ENCODE data around the gene SMPD3. TPM values are rescaled to one million over a fixed set of nuclear protein-coding genes. Genes with fewer than 3 reads are reported as not detected.
A peak's percentile ranks its signal among the peaks of the same experiment; 100 is the strongest.

SMPD3 gene
- total RNA-seq, 1 donor from 2014 or later = 85.4 TPM

DNA sequence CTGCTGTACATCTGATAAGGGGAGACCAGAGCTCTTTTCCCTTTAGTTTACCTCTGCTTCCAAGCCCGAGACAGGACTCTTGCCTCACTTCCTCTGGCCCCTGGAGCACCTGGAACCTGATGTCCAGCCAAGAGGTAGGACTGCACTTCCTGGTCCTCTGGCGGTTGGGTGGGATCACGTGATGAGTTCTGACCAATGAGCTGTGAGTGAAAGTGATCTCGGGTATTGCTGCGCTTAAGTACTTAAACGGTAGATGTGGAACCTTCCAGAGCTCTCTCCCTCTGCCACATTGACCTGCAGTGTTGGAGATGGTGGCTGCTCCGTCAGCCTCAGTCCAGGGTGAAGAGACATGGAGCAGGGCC is 67.0 kb downstream of the SMPD3 start:
- DNase-seq = no peak
- Mint-ChIP-seq H3K27ac (ENCODE audit: unreplicated experiment) (no peak overlapping the region), H3K4me3 (ENCODE audit: unreplicated experiment) (peak overlapping the region; percentile 30), H3K27me3 (ENCODE audit: unreplicated experiment) (peaks cover 3% of the 10 kb centered on the region), H3K4me1 (ENCODE audit: low read depth, unreplicated experiment) (peaks cover 35% of the 10 kb centered on the region), H3K36me3 (ENCODE audit: unreplicated experiment) (peaks cover 7% of the 10 kb centered on the region), H3K9me3 (ENCODE audit: unreplicated experiment) (peaks cover 10% of the 10 kb centered on the region)
- TF ChIP-seq, protein P1, sequence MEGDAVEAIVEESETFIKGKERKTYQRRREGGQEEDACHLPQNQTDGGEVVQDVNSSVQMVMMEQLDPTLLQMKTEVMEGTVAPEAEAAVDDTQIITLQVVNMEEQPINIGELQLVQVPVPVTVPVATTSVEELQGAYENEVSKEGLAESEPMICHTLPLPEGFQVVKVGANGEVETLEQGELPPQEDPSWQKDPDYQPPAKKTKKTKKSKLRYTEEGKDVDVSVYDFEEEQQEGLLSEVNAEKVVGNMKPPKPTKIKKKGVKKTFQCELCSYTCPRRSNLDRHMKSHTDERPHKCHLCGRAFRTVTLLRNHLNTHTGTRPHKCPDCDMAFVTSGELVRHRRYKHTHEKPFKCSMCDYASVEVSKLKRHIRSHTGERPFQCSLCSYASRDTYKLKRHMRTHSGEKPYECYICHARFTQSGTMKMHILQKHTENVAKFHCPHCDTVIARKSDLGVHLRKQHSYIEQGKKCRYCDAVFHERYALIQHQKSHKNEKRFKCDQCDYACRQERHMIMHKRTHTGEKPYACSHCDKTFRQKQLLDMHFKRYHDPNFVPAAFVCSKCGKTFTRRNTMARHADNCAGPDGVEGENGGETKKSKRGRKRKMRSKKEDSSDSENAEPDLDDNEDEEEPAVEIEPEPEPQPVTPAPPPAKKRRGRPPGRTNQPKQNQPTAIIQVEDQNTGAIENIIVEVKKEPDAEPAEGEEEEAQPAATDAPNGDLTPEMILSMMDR (IDR thresholded peaks at IDR 0.05; ENCODE audit: partially characterized antibody, unreplicated experiment) = no peak

DNA sequence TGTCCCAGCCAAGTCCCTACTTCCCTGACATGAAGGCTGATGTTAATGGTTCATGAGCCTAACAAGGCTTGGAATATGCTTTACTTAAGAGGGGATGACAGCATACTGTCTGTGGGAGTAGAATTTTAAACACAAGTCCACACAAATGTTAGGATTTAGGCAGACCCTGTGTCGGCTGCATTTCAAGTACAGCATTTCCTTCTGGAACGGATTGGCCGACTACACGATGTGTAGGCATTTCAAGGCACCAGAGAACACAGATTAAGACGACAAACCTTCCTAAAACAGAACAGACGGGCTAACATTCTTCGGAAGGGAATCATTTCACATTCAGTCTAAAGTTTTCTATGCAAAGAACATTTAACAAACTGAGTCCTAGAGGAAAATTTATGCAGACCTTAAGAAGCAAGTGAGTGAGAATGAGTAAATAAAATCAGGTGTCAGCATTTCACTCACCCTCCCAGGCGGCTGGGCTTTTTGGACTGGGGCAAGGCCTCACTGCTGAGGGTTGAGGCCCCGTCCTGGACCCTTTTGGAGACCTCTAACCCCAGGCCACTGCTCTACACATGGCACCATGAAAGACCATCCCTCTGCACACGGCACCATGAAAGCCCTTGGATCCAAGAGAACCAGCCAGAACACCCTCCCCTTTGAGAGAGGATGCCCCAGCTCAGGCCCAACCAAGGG is 67.5 kb downstream of the SMPD3 start:
- no peak overlapping the region for H3K27ac Mint-ChIP-seq (ENCODE audit: unreplicated experiment)

DNA sequence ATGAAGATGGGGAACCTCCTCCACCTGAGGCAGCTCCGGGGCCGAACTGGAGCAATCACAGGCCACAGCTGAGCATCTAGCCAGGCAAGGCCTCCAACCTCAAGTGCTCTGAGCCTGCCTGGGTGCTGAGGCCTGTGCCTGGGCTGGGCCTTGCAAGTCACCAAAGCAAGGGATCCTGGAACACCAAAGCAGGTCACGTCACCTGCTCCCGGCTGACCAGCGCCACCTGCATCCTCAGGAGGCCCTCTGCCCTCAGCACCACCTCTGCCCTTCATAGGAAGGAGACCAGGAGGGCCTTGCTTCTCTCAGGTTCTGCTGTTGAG is 68.0 kb downstream of the SMPD3 start:
- TF ChIP-seq, protein P1 (IDR thresholded peaks at IDR 0.05; ENCODE audit: partially characterized antibody, unreplicated experiment) = no peak
- no peak for DNase-seq
- H3K27me3 Mint-ChIP-seq (ENCODE audit: unreplicated experiment) = peaks cover 3% of the 10 kb centered on the region
- H3K36me3 Mint-ChIP-seq (ENCODE audit: unreplicated experiment) = peaks cover 7% of the 10 kb centered on the region
- no peak overlapping the region for H3K4me3 Mint-ChIP-seq (ENCODE audit: unreplicated experiment)
- peaks cover 9% of the 10 kb centered on the region for H3K9me3 Mint-ChIP-seq (ENCODE audit: unreplicated experiment)
- peaks cover 33% of the 10 kb centered on the region for H3K4me1 Mint-ChIP-seq (ENCODE audit: low read depth, unreplicated experiment)
- H3K27ac Mint-ChIP-seq (ENCODE audit: unreplicated experiment) = no peak overlapping the region

More for the DNA sequence above, 67.5 kb downstream of the SMPD3 start:
- Mint-ChIP-seq H3K4me1 (ENCODE audit: low read depth, unreplicated experiment) (peaks cover 35% of the 10 kb centered on the region), H3K27me3 (ENCODE audit: unreplicated experiment) (peaks cover 3% of the 10 kb centered on the region), H3K9me3 (ENCODE audit: unreplicated experiment) (peaks cover 10% of the 10 kb centered on the region), H3K4me3 (ENCODE audit: unreplicated experiment) (no peak overlapping the region), H3K36me3 (ENCODE audit: unreplicated experiment) (peaks cover 7% of the 10 kb centered on the region)
- TF ChIP-seq, protein P1 (IDR thresholded peaks at IDR 0.05; ENCODE audit: partially characterized antibody, unreplicated experiment) = no peak
- no peak for DNase-seq

- H3K4me3 Mint-ChIP-seq (ENCODE audit: unreplicated experiment) = peak overlapping the region; percentile 34
- H3K27ac Mint-ChIP-seq (ENCODE audit: unreplicated experiment) = no peak overlapping the region
- TF ChIP-seq, protein P1 (IDR thresholded peaks at IDR 0.05; ENCODE audit: partially characterized antibody, unreplicated experiment) = no peak
- peaks cover 33% of the 10 kb centered on the region for H3K4me1 Mint-ChIP-seq (ENCODE audit: low read depth, unreplicated experiment)
- H3K9me3 Mint-ChIP-seq (ENCODE audit: unreplicated experiment) = peaks cover 11% of the 10 kb centered on the region
- H3K36me3 Mint-ChIP-seq (ENCODE audit: unreplicated experiment) = peaks cover 7% of the 10 kb centered on the region
- peaks cover 8% of the 10 kb centered on the region for H3K27me3 Mint-ChIP-seq (ENCODE audit: unreplicated experiment)
- DNase-seq = no peak
Observed at GRCh38 chr16:68379472-68380347, 68.6 kb downstream of the SMPD3 start.

Measured in glutamatergic neuron (in vitro differentiated cells).